Hepatic stellate cell (primary cell): Measurements from ENCODE around the gene PNMA8B.
"Not testable (repeated sequence)": the region's sequence is repeated elsewhere in the genome, so short reads cannot be mapped to it uniquely, and the experiment has no call there.

Experiments used
- DNase-seq: peaks from one replicate; pipeline ENCODE4 v3.0.0; 2011; ENCODE audit warnings: low spot score

Gene PNMA8B, protein sequence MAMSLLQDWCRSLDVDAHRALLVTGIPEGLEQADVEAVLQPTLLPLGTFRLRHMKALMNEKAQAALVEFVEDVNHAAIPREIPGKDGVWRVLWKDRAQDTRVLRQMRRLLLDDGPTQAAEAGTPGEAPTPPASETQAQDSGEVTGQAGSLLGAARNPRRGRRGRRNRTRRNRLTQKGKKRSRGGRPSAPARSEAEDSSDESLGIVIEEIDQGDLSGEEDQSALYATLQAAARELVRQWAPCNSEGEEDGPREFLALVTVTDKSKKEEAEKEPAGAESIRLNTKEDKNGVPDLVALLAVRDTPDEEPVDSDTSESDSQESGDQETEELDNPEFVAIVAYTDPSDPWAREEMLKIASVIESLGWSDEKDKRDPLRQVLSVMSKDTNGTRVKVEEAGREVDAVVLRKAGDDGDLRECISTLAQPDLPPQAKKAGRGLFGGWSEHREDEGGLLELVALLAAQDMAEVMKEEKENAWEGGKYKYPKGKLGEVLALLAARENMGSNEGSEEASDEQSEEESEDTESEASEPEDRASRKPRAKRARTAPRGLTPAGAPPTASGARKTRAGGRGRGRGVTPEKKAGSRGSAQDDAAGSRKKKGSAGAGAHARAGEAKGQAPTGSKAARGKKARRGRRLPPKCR

DNA sequence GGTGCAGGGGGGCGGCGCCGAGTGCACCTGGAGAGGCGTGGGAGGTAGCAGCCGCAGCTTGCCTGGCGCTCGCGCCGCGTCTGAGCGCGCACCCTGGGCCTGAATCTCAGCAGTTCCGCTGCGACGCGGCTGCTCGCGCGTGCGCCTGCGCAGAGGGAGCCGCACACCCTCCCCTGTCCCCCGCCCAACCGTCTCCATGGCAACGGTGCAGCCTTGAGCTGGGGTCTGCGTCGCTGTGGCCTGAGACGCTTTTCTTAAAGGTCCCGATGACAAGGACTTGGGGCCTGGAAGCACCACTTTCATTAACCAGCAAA is at the start of gene PNMA8B:
Gene PNMA8B, minus strand, starts transcription at position 82 of the 314 bp plus-strand sequence. CDS start 402 bp downstream, outside the sequence.
- no peak for DNase-seq

DNA sequence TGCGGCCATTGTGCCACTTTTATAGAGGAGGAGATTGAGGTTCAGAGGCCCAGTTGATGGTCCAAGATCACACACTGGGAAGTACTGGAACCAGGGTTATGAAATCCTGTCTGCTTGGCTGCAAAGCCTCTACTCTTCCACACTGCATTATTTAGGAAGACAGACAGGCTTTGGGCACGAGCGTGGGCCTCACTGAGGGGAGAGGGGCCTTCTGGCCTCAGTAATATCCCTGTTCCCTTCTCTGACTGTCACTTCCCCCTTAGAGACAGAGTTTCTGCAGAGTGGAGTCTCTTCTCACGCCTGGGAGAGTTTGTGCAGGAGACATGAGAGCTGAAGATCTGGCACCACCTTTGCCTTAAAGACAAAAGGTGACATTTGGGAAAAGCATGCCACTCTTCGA is 49.0 kb upstream of the PNMA8B start:
- no peak for DNase-seq

DNA sequence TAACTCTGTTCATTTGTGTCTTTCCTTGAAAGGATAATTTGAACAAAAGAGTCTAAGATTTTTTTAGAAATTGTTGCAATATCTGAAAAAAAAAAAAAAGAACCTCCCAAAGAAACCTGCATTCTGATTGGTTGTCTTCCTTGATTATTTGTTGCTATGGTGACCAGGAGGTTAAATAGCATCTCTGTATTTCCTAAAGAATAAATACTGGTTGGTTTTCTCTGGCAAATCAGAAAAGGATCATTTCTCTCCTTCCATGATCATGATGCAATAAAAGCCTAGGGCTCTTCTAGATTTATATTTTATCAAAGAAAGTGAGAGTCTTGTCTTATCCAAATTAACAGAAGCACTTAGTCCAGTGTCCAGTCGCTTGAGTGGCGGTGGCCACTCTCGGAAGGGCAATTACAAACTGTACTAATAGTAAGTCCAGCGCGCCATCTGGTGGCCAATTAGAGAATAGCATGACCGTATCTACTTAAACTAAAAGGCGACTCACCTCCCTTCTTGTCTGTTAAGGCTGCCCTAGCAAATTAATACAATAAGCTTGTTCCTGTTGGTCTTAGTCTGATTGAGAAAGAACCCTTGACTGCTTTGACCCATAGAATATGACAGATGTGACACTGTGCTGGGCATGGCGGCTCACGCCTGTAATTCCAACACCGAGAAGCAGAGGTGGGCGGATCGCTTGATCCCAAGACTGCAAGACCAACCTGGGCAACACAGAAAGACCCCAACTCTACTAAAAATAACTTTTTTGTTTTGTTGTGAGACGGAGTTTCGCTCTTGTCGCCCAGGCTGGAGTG is 47.0 kb upstream of the PNMA8B start:
- peak; percentile 55 for DNase-seq

DNA sequence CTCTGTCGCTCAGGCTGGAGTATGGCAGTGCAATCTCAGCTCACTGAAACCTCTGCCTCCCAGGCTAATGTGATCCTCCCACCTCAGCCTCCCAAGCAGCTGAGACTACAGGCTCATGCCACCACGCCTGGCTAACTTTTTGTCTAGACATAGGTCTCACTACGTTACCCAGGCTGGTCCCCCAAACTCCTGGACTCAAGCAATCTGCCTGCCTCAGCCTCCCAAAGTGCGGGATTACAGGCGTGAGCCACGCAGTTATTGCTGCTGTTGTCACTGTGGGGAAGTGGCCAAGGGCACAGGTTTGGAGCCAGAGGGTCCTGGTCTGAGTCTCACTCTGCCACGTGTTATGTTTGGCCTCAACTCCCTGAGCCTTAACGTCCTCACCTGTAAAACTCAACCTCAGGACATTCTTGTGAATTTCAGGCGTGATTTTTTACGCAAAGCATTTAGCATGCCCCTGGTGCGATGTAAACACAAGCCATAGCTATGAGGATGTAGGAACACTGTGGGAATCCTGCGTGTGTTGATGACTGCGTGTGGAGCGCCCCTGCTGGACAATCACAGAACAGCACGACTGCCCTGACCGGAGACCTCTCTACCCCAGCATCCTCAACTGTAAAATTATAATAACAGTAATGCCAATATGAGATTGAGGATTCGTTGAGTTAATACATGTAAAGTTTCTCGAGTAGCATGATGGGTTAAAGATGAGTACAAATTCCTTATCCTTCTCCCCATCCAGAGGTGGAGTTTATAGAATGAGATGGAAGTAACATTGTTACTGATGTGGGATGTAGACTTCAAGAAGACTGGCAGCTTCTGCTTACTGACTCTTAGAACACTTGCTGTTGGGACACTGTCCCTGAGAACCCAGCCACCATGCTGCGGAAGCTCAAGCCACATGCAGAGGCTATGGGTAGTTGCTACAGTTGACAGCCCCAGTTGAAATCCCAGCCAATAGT is 41.8 kb upstream of the PNMA8B start:
- peak; percentile 61 for DNase-seq

DNA sequence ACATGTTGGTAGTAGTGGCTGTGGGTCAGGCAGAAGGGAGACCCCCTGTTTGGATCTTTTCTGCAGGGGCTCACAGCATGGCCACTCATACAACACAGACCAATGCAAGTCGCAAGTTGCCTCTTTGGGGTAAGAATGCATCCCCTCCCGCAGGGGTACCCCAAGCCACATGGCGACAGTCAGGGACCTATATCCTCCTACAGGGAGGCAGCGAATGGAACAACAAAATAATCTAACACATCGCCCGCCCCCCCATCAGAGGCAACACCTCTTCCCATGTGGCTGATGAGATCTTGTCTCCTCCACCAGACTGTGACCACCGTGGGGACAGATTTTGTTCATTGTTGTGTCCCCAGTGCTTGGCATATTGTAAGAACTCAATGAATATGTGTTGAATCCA is 40.7 kb upstream of the PNMA8B start:
- no peak for DNase-seq

DNA sequence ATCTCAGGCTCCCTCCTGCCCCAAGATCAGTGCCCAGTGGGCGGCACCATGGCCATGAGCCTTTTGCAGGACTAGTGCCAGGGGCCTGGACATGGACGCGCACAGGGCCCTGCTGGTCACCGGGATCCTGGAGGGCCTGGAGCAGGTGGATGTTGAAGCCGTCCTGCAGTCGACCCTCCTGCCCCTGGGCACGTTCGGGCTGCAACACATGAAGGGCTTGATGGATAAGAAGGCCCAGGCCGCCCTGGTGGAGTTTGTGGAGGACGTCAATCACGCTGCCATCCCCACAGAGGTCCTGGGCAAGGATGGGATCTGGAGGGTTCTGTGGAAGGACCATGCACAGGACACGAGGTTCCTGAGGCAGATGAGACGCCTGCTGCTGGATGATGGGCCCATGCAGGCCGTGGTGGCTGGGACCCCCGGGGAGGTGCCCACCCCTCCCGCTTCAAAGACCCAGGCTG is 38.0 kb upstream of the PNMA8B start:
- no peak for DNase-seq

DNA sequence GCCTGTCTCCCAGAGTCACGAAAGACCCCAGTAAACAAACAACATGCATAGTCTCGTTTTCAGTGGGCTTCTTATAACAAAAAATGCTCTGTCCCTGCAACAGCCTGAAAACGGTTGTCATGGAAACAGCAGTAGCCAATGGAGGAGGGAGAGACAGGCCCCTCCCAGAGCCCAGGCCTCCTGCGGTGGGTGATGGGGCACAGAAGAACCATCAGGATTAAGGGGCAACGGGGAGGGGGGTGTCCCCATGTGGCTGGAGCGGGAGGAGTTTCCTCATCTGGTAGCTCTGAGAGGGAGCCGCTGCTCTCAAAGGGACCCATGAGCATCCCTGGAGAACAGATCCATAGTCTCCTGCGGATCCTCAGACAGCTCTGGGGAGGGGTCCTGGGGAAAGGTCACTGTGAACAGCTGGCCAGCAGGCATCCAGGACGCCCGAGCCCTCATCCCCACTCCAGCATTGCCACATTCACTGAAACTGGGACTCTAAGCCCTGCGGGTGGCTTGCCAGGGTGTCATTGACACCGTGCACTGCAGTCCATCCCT is 37.5 kb upstream of the PNMA8B start:
- DNase-seq, result no peak

DNA sequence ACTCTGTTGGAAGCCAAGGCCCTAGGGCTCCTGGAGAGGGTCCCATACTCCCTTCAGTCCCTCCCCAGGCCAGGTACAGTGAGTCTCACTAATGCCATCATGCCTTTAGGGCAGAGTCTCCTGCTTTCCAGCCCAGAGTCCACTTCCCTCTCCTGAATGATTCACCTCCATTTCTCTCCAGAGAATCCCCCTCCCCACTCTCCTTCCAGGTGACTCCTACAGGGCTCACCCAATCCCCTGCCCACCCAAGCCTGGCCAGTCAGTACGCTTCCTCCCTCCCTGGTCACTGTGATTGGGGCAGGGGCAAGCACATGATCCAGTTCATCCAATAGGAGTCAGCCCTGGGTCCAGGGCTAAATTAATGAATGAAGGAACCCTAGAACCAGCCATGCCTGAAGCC is 35.0 kb upstream of the PNMA8B start:
- peak; percentile 67 for DNase-seq

DNA sequence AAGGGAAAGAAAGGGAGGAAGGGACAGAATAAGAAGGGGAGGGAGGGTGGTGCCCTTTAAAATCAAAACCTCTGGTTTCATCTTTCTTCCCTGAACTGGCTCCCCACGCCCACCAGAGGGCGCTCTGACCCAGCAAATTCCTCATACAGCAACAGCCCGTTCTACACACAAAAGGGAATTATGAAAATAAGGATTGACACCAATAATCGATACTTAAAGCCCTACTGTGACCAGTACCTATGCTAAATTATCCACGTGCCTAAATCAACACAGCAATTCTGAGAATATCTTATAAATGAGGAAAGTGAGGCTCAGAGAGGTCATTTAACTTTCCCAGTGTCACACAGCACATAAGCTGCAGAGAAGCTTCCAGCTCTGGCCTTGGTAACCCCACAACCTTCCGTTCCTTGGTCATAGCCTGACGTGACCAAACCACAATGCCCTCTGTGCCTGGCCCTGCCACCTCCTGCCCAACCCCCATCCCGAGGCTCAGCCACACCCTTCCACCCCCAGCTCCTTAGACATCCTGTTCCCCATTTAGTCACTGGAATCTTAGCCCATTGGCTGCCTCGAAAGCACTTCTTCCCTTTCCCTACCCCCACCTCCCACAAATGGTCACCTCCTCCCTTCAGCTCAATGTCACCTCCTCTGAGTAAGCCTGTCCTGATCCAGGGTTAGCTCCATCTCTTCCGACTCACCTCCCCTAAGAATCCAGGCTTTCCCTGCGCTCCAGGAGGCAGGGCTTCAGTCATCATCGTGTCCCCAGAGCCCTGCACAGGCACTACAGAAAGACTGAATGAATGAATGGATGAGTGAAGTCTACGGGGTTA is 34.2 kb upstream of the PNMA8B start:
- DNase-seq, result peak; percentile 78

DNA sequence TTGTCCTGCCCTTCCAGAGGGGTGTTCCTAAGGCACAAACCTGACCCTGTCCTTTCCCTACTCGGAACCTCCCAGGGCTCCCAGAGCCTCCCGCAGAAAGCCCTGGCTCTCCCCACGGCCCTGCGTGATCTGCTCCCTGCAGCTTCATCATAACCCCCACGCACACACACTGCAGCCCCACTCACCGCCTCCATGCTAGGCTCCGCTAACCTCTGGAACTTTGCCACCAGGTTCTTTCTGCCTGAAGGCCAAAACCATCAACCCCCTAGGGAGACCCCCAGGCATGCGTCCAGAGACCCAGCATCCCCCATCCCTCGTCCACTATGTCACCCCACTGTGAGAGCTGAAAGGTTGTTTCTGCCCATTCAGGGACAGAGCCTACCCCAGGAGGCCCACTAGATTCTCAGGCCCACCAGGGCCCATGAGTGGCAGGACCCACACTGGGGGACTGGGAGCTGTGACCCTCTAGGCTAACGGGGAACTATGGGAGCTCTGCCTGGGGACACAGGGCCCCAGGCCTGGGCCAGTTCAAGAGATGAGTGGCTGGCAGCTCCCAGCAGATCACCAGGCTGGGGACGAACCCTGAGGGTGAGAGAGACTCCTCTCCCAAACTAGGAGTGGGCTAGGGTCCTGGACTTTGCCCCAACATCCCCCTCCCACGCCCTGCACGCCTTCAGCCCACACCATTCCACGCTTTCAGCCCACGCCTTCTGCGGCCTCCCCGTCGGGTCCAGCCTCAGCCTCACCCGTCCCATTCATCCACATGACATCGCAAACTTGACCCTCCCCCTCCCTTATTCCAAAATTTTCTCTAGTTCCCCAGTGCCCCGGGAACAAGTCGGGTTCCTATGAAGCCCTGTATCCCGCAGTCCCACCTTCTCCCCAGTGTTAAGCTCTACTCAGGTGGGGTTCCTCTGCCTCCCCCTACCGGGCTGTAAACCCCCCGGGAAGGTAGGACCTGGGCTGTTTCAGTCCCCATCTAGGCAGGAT is 33.2 kb upstream of the PNMA8B start:
- DNase-seq, result no peak

DNA sequence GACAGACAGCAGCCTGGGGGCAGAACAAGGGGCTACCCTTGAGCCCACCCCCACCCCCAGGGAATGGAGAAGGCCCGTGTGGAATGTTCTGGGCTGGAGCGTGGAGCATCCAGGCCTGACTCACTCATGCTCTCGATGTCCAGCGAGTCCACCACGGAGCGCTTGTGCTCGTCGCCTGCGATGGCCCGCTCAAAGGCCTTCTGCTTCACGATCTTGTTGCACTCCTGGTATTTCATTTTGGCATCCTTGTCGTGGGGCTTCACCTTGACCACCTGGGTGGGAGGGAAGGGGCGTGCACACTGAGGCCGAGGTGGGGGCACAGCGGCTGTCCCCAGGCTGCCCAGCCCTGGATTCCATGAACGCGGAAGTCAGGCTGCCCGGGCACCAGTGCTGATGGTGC is 31.1 kb upstream of the PNMA8B start:
- DNase-seq, result not testable (repeated sequence)

DNA sequence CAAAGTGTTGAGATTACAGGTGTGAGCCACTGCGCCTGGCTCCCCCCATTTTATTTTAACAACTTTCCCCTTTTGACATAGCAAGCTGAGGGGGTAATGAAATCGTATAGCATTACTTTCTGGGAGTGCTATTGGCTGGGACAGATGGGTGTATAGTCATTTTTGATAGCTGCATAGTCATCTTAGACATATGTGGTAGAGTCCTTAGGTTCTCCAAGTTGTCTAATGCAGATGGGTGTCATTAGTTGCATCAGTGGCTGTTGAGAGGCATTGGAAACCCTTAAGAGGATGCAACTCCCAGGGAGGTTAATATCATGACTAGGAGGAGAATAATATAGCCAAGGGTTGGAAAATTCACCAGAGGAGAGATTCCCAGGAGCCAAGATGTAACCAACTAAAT is 28.6 kb upstream of the PNMA8B start:
- DNase-seq, result no peak

DNA sequence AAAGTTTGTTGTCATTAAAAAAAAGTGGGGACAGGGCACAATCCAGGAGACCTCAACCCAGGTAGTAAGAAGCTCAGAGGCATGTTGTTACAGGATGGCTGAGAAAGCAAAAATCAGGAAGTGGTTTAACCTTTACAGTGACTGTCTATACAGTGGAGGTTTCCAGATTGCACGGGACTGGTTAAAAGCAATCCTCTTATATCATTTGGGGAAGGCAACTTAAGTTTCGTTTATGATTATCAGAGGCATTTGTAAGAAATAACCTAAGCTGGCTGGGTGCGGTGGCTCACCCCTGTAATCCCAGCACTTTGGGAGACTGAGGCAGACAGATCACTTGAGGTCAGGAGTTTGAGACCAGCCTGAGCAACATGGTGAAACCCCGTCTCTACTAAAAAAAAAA is 27.3 kb upstream of the PNMA8B start:
- not testable (repeated sequence) for DNase-seq

DNA sequence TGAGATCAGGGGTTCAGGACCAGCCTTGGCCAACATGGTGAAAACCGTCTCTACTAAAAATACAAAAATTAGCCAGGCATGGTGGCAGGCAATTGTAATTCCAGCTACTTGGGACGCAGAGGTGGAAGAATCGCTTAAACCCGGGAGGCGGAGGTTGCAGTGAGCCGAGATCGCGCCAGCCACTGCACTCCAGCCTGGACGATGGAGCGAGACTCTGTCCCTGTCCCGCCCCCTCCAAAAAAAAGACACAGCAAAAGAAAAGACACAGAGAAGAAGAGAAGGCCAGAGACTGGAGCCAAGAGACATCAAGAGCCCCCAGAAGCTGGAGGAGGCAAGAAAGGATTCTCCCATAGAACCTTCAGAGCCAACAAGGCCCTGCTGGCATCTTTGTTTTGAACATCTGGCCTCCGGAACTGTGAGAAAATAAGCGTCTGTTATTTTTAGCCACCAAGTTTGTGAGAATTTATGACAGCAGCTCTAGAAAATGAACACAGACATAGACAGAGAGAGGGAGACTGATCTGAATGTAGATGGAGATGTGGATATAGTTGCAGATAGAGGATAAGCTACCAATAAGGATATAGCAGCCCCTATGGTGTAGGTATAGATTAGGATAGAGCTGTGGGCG is 25.7 kb upstream of the PNMA8B start:
- DNase-seq, result no peak

DNA sequence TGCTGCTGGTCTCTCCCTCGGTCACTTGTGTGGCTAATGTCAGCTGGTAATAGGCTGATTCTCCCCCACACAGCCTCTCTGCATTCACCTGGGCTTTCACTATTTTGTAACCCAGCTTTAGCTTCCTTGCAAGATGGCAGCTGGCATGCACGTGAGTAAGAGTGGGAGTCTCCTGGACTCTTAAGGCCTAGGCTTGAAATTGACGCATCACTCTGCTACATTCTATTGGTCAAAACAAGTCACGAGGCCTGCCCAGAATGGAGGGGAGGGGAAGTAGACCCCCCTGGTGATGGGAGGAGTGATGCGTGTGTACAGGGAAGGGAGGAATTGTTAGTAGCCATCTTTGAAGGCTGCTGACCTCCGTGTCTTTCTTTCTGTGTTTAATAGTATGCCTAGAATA is 24.9 kb upstream of the PNMA8B start:
- DNase-seq, result no peak

DNA sequence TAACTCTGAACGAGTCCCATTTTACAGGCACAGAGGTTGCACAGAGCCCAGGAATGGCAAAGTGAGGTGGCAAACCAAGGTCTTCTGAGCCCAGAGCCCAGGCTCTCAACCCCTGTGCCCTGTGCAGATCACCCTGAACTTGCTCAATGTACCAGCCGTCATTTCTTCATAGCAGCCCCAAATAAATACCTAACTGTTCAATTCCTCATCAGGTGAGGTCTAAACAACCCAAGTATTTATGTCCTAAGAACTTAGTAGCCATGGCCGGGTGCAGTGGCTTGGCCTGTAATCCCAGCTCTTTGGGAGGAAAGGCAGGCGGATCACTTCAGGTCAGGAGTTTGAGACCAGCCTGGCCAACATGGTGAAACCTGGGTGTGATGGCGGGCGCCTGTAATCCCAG is 21.8 kb upstream of the PNMA8B start:
- DNase-seq, result no peak

DNA sequence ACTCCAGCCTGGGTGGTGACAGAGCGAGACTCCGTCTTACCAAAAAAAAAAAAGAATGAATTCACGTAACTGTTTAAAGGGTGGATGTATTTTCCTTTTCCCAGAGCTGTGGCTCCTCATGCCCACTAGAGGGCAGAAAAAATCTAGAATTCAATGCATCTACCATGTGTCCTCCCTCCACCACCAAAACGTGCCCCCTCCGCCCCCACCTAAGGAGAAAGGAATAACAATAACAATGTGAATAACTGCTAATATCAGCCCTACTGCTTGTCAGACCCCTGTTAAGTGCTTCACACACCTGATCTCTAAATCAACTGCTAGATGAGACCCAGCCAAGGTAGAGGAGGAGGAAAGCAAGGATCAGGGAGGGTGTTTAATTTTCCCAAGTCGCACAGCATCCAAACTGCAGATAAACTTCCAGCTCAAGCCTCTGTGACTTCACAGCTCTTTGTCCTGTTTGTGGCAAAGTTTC is 20.2 kb upstream of the PNMA8B start:
- peak; percentile 73 for DNase-seq

DNA sequence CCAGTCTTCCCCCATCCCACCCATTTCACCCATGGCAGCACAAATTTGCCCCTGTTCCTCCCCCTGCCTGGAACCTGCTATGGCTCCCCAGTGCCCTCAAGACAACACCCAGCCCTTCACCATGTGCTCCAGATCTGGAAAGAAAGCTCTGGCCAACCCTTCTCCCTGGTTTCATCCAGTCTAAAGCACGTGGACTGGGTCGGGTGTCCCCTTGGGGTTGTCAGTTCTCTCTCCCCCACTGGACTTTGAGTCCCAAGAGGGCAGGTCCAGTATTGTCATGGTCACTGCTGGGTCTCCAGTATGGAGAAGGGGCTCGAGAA is 19.6 kb upstream of the PNMA8B start:
- no peak for DNase-seq
